ENCODE measurements around the gene AGAP1. TPM values are rescaled to one million over a fixed set of nuclear protein-coding genes. Genes with fewer than 3 reads are reported as not detected.

The AGAP1 gene
- total RNA-seq, 4 donors from 2014 or later, result 7.2 to 19.6 (median 15.2) TPM

DNA sequence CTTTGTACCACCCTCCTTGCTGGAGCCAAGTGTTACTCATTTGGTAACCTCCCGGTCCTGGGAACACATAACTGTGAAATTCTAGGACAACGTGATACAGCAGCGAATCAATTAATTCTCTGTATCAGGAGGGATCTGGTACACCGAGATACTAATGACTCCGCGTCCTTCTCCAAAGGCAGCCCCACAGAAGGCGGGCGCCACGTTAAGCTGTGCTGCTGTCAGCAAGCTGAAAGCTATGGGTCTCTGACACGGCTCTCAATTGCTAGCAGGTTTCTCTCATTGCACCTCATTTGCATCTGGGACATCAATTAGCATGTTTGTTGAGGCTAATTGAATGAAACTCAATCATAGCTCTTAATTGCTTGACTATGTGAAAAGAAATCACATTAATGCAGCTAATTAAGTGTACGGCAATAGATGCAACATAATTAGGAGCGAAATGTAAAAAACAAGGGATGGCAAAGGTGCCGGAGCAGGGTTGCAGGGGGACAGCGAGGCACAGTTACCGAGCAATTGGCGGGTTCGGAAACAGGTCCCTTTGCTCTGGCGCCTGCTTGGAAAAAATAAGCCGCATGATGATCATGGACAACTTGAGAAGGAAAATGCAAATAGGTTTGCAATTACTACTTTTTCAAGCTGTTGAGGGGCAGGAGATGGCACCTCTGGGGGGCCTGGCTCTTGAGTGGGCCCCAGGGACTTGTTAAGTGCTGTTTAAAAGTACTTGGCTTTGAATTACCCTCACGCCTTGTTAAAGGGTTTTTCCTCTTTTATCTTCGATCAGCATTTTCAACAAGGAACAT, 410.1 kb downstream of the AGAP1 start:
- no peaks in the 10 kb centered on the region for H3K27me3 ChIP-seq
- 90% methylated on average over 19 to 20 of the region's 21 CpGs for WGBS, 2 donors
- H3K27ac ChIP-seq, result no peak overlapping the region
- TF ChIP-seq, protein P1, sequence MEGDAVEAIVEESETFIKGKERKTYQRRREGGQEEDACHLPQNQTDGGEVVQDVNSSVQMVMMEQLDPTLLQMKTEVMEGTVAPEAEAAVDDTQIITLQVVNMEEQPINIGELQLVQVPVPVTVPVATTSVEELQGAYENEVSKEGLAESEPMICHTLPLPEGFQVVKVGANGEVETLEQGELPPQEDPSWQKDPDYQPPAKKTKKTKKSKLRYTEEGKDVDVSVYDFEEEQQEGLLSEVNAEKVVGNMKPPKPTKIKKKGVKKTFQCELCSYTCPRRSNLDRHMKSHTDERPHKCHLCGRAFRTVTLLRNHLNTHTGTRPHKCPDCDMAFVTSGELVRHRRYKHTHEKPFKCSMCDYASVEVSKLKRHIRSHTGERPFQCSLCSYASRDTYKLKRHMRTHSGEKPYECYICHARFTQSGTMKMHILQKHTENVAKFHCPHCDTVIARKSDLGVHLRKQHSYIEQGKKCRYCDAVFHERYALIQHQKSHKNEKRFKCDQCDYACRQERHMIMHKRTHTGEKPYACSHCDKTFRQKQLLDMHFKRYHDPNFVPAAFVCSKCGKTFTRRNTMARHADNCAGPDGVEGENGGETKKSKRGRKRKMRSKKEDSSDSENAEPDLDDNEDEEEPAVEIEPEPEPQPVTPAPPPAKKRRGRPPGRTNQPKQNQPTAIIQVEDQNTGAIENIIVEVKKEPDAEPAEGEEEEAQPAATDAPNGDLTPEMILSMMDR (IDR thresholded peaks at IDR 0.05), result no peak
- TF ChIP-seq POLR2A (IDR thresholded peaks at IDR 0.05), result no peak
- no peaks in the 10 kb centered on the region for H3K9me3 ChIP-seq
- DNase-seq, result no peak
- no peak overlapping the region for H3K4me3 ChIP-seq
- no peaks in the 10 kb centered on the region for H3K4me1 ChIP-seq
- peaks cover 0 to 12% (median 0%) of the 10 kb centered on the region in 3 donors for H3K36me3 ChIP-seq
- intact Hi-C loops (cut with DNase I), result no loop called here

DNA sequence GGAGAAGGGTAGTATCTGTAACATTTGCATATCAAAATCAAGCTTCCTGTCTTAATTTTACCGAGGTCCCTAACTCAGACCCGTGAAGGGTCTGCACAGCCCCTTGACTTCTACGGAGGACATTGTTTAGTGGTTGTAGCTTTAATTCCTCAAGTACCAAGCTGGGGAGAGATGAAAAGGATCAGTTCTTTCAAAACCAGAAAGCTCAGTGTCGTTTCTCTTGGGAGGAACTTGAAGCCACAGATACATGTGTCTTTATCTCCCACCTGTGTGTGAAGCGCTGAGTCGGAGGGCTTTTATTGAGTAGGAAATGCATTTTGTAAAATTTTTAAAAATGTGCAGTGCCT, 410.7 kb downstream of the AGAP1 start:
- H3K27ac ChIP-seq, result no peak overlapping the region
- intact Hi-C loops (cut with DNase I), result no loop called here
- no peak for DNase-seq
- no peaks in the 10 kb centered on the region for H3K4me1 ChIP-seq
- no peaks in the 10 kb centered on the region for H3K27me3 ChIP-seq
- no peaks in the 10 kb centered on the region for H3K9me3 ChIP-seq
- TF ChIP-seq POLR2A (IDR thresholded peaks at IDR 0.05), result no peak
- TF ChIP-seq, protein P1 (IDR thresholded peaks at IDR 0.05), result no peak
- H3K4me3 ChIP-seq, result no peak overlapping the region
- 64 to 72% methylated on average over 6 of the region's 6 CpGs for WGBS, 2 donors
- H3K36me3 ChIP-seq, result peaks cover 0 to 17% (median 0%) of the 10 kb centered on the region in 3 donors

DNA sequence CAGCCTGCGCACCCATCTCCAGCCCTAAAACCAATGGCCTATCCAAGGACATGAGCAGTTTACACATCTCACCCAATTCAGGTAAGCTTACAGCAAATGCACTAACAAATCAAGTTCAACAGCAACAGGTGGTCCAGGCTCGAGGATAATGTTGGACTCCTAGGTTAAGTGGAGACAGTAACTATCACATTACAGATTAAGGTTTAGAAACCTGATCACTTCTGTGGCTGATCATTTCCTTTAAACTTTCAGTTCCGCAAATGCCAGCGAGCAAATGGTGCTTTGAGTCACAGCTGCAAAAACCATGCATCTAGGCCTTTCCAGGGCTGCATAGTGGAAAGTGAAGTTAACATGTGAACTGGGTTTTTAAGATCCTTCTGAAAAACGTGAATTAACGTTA, 415.0 kb downstream of the AGAP1 start:
- H3K4me1 ChIP-seq, result no peaks in the 10 kb centered on the region
- H3K27ac ChIP-seq, result no peak overlapping the region
- intact Hi-C loops (cut with DNase I), result no loop called here
- H3K4me3 ChIP-seq, result no peak overlapping the region
- WGBS, 2 donors, result 83 to 90% methylated on average over 6 of the region's 6 CpGs
- no peak for TF ChIP-seq POLR2A (IDR thresholded peaks at IDR 0.05)
- TF ChIP-seq, protein P1 (IDR thresholded peaks at IDR 0.05), result no peak
- no peaks in the 10 kb centered on the region for H3K9me3 ChIP-seq
- no peak for DNase-seq
- peaks cover 0 to 30% (median 0%) of the 10 kb centered on the region in 3 donors for H3K36me3 ChIP-seq
- no peaks in the 10 kb centered on the region for H3K27me3 ChIP-seq

DNA sequence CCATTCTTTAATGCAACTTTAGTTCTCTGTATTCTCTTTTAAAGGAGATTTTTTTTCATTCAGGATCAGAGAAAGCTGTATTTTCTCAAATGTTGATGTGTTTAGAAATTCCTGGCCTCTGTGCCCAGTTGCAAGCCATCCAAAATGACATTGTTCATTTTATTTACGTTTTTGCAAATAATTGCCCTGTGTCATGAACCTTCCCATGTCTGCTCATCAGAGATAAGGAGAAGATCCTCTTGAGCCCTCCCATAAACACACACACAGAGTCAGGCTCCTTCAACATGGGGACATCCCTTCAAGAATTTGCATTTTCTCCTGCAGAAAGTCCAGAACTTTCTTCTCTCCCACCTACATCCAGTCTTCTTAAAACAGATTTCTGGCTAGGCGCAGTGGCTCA, 415.5 kb downstream of the AGAP1 start:
- Histone ChIP-seq H3K36me3 (peaks cover 0 to 31% (median 0%) of the 10 kb centered on the region in 3 donors), H3K4me1 (no peaks in the 10 kb centered on the region), H3K27ac (no peak overlapping the region), H3K27me3 (no peaks in the 10 kb centered on the region), H3K9me3 (no peaks in the 10 kb centered on the region), H3K4me3 (no peak overlapping the region)
- no peak for TF ChIP-seq POLR2A (IDR thresholded peaks at IDR 0.05)
- TF ChIP-seq, protein P1 (IDR thresholded peaks at IDR 0.05), result no peak
- intact Hi-C loops (cut with DNase I), result no loop called here
- WGBS, 2 donors, result 44 to 59% methylated on average over 1 of the region's 2 CpGs
- no peak for DNase-seq

DNA sequence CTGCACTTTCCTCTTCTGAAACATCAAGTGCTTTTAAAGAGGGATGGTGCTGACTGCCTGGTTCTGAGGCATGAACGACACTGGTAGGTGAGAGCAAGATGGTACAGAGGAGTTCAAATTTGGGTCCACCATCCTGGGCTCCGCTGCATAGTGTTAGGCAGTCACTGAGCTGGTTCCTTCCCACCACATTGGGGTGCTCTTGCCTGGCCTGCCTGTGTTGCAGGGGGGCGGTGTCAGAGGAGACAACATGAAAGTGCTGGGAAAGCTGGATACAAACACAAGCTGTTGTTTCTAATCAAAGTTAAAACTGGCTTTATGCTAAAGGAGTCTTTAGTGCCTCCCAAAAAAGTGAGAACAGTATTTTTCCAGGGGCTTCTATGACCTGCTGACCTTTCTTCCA, 416.2 kb downstream of the AGAP1 start:
- no peak overlapping the region for H3K27ac ChIP-seq
- H3K9me3 ChIP-seq, result no peaks in the 10 kb centered on the region
- TF ChIP-seq POLR2A (IDR thresholded peaks at IDR 0.05), result no peak
- TF ChIP-seq, protein P1 (IDR thresholded peaks at IDR 0.05), result no peak
- H3K27me3 ChIP-seq, result no peaks in the 10 kb centered on the region
- peaks cover 0 to 39% (median 0%) of the 10 kb centered on the region in 3 donors for H3K36me3 ChIP-seq
- no peak for DNase-seq
- H3K4me3 ChIP-seq, result no peak overlapping the region
- H3K4me1 ChIP-seq, result no peaks in the 10 kb centered on the region
- 80 to 100% methylated on average over 1 to 3 of the region's 3 CpGs for WGBS, 2 donors
- intact Hi-C loops (cut with DNase I), result no loop called here
